Natural killer cell (primary cell): ENCODE measurements around the gene CABP4. TPM values are rescaled to one million over a fixed set of nuclear protein-coding genes. Genes with fewer than 3 reads are reported as not detected.

Experiments used
- ATAC-seq, 3 donors: fragments of 150-1000 bp in 2 of 3; fragments of 200-7000 bp in 1 of 3; cut with Tn5 transposase; 1 replicate in 1 of 3; 2 replicates in 2 of 3; pipeline ENCODE4 v1.10.0; 2021; ENCODE audit warnings: mild to moderate bottlenecking in 2 of 3, moderate library complexity in 2 of 3
- DNase-seq, 2 donors: peaks; one replicate each; pipeline versions ENCODE4 v3.0.0 to v3.0.0-alpha.2; 2013 to 2021; ENCODE audit warnings: mixed read lengths in 1 of 2
- H3K27ac ChIP-seq: one replicate; pipeline ENCODE4 v1.5.1; 2013; ENCODE audit warnings: mild to moderate bottlenecking, low read length
- H3K27me3 ChIP-seq: one replicate; pipeline ENCODE4 v1.6.1; 2013; ENCODE audit warnings: low read length; ENCODE audit not compliant: control insufficient read depth, insufficient read depth
- H3K36me3 ChIP-seq: one replicate; pipeline ENCODE4 v1.6.1; 2013; ENCODE audit warnings: low read length; ENCODE audit not compliant: control insufficient read depth, insufficient read depth
- H3K4me1 ChIP-seq: one replicate; pipeline ENCODE4 v1.6.1; 2013; ENCODE audit warnings: low read length; ENCODE audit not compliant: control insufficient read depth, insufficient read depth
- H3K4me3 ChIP-seq: one replicate; pipeline ENCODE4 v1.5.1; 2013; ENCODE audit warnings: low read length
- H3K9me3 ChIP-seq: one replicate; pipeline ENCODE4 v1.6.1; 2013; ENCODE audit warnings: low read length; ENCODE audit not compliant: control insufficient read depth, insufficient read depth
- H3K27ac Mint-ChIP-seq, 2 donors: one replicate each; pipeline ENCODE4 v1.8.0; 2022; ENCODE audit warnings: mild to moderate bottlenecking in 2 of 2, mixed read lengths in 2 of 2, moderate library complexity in 1 of 2
- H3K27me3 Mint-ChIP-seq, 2 donors: one replicate each; pipeline ENCODE4 v1.8.0; 2022; ENCODE audit warnings: low read depth in 2 of 2, mixed read lengths in 2 of 2
- H3K36me3 Mint-ChIP-seq: one replicate; pipeline ENCODE4 v1.8.0; 2022; ENCODE audit warnings: mixed read lengths
- H3K4me1 Mint-ChIP-seq, 2 donors: one replicate each; pipeline ENCODE4 v1.8.0; 2022; ENCODE audit warnings: mixed read lengths in 2 of 2
- H3K4me3 Mint-ChIP-seq: one replicate; pipeline ENCODE4 v1.8.0; 2022; ENCODE audit warnings: mild to moderate bottlenecking, moderate library complexity, mixed read lengths
- H3K9me3 Mint-ChIP-seq, 2 donors: one replicate each; pipeline ENCODE4 v1.8.0; 2022; ENCODE audit warnings: mixed read lengths in 2 of 2
- WGBS: methylation state at CpG from one replicate; pipeline ENCODE4 v1.1.7; 2013; ENCODE audit warnings: missing lambda C conversion rate; ENCODE audit not compliant: insufficient coverage; 5-methylcytosine and 5-hydroxymethylcytosine counted together
- intact Hi-C: fragments of 100-400 bp; cut with micrococcal nuclease; formaldehyde crosslinking; loops from one replicate; pipeline ENCODE4 v1.14.2; 2022
- total RNA-seq, 4 donors: library from RNA; stranded (reverse); fragments of 120-200 nt in 1 of 4; gene quantifications; one replicate each; pipeline versions ENCODE4 v1.2.3 to v1.2.4, GENCODE V29; 2013 to 2022
- TF ChIP-seq, protein P1 (sequence below): fragments of 200-600 bp; IDR thresholded peaks from one replicate; pipeline ENCODE4 v1.8.0; 2022; ENCODE audit warnings: antibody characterized with exemption

CABP4 gene
- total RNA-seq, 3 donors from 2014 or later (not counting 1 experiment from before 2014, with no cell fraction given): 12.9 to 22.8 (median 21.3) TPM

DNA sequence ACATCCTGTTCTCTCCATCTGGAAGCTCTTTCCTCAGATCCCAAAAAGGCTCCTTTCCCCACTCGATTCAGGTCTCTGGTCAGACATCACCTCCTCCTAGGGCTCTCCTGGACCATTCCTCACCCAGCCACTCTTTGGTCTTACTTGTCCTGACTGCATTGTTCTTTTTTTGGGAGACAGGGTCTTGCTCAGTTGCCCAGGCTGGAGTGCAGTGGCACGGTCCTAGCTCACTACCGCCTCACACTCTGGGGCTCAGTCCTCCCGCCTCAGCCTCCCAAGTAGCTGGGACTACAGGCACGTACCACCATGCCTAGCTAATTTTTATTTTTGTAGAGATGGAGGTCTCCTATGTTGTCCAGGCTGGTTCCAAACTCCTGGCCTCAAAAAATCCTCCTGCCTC, 9.6 kb upstream of the CABP4 start:
- Histone ChIP-seq H3K36me3 (no peaks in the 10 kb centered on the region), H3K27ac (peak overlapping the region; percentile 71), H3K9me3 (no peaks in the 10 kb centered on the region), H3K27me3 (no peaks in the 10 kb centered on the region), H3K4me3 (no peak overlapping the region), H3K4me1 (peaks cover 74% of the 10 kb centered on the region)
- peaks cover 34 to 54% of the 10 kb centered on the region in 2 donors for H3K4me1 Mint-ChIP-seq
- intact Hi-C loops: no loop called here
- TF ChIP-seq, protein P1, sequence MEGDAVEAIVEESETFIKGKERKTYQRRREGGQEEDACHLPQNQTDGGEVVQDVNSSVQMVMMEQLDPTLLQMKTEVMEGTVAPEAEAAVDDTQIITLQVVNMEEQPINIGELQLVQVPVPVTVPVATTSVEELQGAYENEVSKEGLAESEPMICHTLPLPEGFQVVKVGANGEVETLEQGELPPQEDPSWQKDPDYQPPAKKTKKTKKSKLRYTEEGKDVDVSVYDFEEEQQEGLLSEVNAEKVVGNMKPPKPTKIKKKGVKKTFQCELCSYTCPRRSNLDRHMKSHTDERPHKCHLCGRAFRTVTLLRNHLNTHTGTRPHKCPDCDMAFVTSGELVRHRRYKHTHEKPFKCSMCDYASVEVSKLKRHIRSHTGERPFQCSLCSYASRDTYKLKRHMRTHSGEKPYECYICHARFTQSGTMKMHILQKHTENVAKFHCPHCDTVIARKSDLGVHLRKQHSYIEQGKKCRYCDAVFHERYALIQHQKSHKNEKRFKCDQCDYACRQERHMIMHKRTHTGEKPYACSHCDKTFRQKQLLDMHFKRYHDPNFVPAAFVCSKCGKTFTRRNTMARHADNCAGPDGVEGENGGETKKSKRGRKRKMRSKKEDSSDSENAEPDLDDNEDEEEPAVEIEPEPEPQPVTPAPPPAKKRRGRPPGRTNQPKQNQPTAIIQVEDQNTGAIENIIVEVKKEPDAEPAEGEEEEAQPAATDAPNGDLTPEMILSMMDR: no peak
- no peak for ATAC-seq
- H3K4me3 Mint-ChIP-seq: peak overlapping the region; percentile 89
- 95% methylated on average over 4 of the region's 5 CpGs for WGBS
- peak overlapping the region; percentile 87 to 89 for H3K27ac Mint-ChIP-seq
- no peak for DNase-seq
- no peaks in the 10 kb centered on the region for H3K9me3 Mint-ChIP-seq
- H3K27me3 Mint-ChIP-seq: peaks cover 0 to 2% of the 10 kb centered on the region in 2 donors
- no peaks in the 10 kb centered on the region for H3K36me3 Mint-ChIP-seq

DNA sequence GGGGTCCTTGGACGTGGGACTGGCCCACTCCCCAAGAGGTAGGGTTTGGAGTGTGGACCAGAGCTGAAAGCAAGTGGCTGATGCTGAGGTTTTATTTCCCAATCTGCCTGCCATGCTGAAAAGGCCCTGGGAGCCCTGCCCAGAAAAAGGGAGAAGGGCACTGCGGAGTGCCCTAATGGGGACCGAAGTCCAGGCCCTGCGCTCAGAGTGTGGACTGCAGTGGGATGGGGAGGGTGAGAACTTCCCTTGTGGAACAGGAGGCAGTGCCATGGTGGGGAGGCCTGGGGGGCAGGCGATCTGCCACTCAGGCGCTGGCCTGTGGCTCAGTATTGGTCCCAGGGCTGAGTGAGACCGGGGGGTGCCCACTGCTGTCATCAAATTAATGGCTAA, 6.9 kb upstream of the CABP4 start:
- Mint-ChIP-seq H3K9me3 (no peaks in the 10 kb centered on the region), H3K4me1 (peaks cover 19 to 39% of the 10 kb centered on the region in 2 donors), H3K36me3 (no peaks in the 10 kb centered on the region), H3K27ac (no peak overlapping the region), H3K27me3 (peaks cover 0 to 8% of the 10 kb centered on the region in 2 donors), H3K4me3 (no peak overlapping the region)
- H3K27ac ChIP-seq: no peak overlapping the region
- ATAC-seq (no peak), DNase-seq (no peak)
- intact Hi-C loops: no loop called here
- no peaks in the 10 kb centered on the region for H3K9me3 ChIP-seq
- TF ChIP-seq, protein P1: no peak
- no peaks in the 10 kb centered on the region for H3K36me3 ChIP-seq
- no peak overlapping the region for H3K4me3 ChIP-seq
- no peaks in the 10 kb centered on the region for H3K27me3 ChIP-seq
- WGBS: 96% methylated on average over 7 of the region's 7 CpGs
- H3K4me1 ChIP-seq: peaks cover 58% of the 10 kb centered on the region

DNA sequence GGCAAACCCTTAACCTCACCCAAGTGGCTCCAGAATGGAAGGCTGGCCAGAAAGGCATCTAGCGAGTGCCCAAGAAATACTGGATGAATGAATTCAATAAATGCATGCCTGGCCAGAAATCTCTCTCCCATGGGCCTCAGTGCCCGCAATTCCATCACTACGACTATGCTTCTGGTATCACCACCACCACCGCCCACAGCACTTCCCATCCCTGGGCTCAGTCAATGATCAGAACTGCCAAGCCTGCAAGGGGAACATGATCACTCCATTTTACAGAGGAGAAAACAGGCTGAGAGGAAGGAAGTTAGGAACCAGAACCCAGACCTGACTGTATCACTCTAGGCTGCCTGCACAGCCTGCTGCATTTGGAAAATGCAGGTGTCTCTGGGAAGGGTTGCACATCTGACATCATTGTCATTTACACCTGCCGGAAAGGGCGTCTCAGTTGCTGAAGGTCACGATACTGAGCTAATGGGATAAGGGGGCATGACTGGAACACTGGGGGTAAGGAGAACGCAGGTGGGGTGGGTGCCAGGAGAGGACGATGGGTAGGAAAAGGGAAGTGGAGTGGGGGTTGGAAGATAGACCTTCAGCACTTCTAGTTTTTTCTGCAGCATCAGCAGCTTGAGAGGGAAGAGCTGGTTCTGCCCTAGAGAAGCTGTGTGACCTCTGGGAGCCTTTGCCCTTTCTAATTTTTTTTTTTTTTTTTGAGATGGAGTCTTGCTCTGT, 5.9 kb upstream of the CABP4 start:
- no peak overlapping the region for H3K27ac ChIP-seq
- H3K4me1 ChIP-seq: peaks cover 51% of the 10 kb centered on the region
- Mint-ChIP-seq H3K36me3 (no peaks in the 10 kb centered on the region), H3K4me3 (no peak overlapping the region), H3K27me3 (peaks cover 0 to 8% of the 10 kb centered on the region in 2 donors), H3K27ac (no peak overlapping the region), H3K9me3 (no peaks in the 10 kb centered on the region), H3K4me1 (peaks cover 18 to 31% of the 10 kb centered on the region in 2 donors)
- H3K36me3 ChIP-seq: no peaks in the 10 kb centered on the region
- no peak overlapping the region for H3K4me3 ChIP-seq
- TF ChIP-seq, protein P1: no peak
- H3K27me3 ChIP-seq: no peaks in the 10 kb centered on the region
- intact Hi-C loops: no loop called here
- H3K9me3 ChIP-seq: no peaks in the 10 kb centered on the region
- ATAC-seq: no peak
- no peak for DNase-seq
- 65% methylated on average over 9 of the region's 9 CpGs for WGBS
